Heart right ventricle (tissue), 16 donors: ENCODE data around the gene SERPIND1. TPM values are rescaled to one million over a fixed set of nuclear protein-coding genes. Genes with fewer than 3 reads are reported as not detected.

Experiments used
- ATAC-seq, 8 donors: fragments of 200-7000 bp; cut with Tn5 transposase; one replicate each; pipeline ENCODE4 v1.9.1; 2020; ENCODE audit warnings: mild to moderate bottlenecking in 8 of 8, moderate library complexity in 8 of 8, moderate number of reproducible peaks in 1 of 8
- DNase-seq, 2 donors: peaks; one replicate each; pipeline ENCODE4 v3.0.0-alpha.2; 2020
- H3K27ac ChIP-seq, 10 donors: fragments of 200-600 bp; sonication (generic) in 2 of 10; one replicate each; pipeline versions ENCODE4 v1.5.0 to v1.8.0; 2020 to 2022; ENCODE audit warnings: mild to moderate bottlenecking in 3 of 10
- H3K27me3 ChIP-seq, 7 donors: fragments of 200-600 bp; one replicate each; pipeline ENCODE4 v1.8.0; 2021 to 2022; ENCODE audit warnings: mild to moderate bottlenecking in 2 of 7
- H3K36me3 ChIP-seq, 9 donors: fragments of 200-600 bp; sonication (generic) in 1 of 9; one replicate each; pipeline versions ENCODE4 v1.5.0 to v1.8.0; 2020 to 2022; ENCODE audit warnings: mild to moderate bottlenecking in 2 of 9
- H3K4me1 ChIP-seq, 9 donors: fragments of 200-600 bp; sonication (generic) in 1 of 9; one replicate each; pipeline versions ENCODE4 v1.5.0 to v1.8.0; 2020 to 2022; ENCODE audit warnings: mild to moderate bottlenecking in 4 of 9
- H3K4me3 ChIP-seq, 10 donors: fragments of 200-600 bp; sonication (generic) in 2 of 10; one replicate each; pipeline versions ENCODE4 v1.5.0 to v1.8.0; 2020 to 2022; ENCODE audit warnings: mild to moderate bottlenecking in 7 of 10, moderate library complexity in 2 of 10
- H3K9me3 ChIP-seq, 11 donors: fragments of 200-600 bp in 10 of 11; sonication (generic) in 2 of 11; one replicate each; pipeline versions ENCODE4 v1.5.0 to v1.8.0; 2013 to 2022; ENCODE audit warnings: mild to moderate bottlenecking in 2 of 11, control low read depth in 1 of 11, moderate library complexity in 1 of 11
- CTCF ChIP-seq, 9 donors: fragments of 200-600 bp; sonication (generic) in 2 of 9; IDR thresholded peaks; one replicate each; pipeline versions ENCODE4 v1.5.0 to v1.8.0; 2021 to 2022; ENCODE audit warnings: antibody characterized with exemption in 9 of 9, mild to moderate bottlenecking in 5 of 9, moderate library complexity in 1 of 9
- WGBS, 2 donors: extraction: QIAGEN DNeasy Blood & Tissue Kit; methylation state at CpG; one replicate each; pipeline ENCODE4 v1.1.7; 2013; ENCODE audit warnings: inconsistent platforms in 1 of 2; 5-methylcytosine and 5-hydroxymethylcytosine counted together
- intact Hi-C, 10 donors: fragments of 100-400 bp; cut with DNase I; formaldehyde crosslinking; loops; one replicate each; pipeline versions ENCODE4 v1.11.1 to v1.14.2; 2022
- polyA plus RNA-seq, 2 donors: library from polyadenylated mRNA; stranded (reverse); fragments of 200-250 nt; gene quantifications; one replicate each; pipeline ENCODE4 v1.2.3, GENCODE V29; 2013
- total RNA-seq, 10 donors: library from RNA; stranded (reverse); fragmentation: NEBNext Ultra II Directional in 3 of 10; extraction: Animal tissue kit (Norgen Biotek cat#: 25700) in 3 of 10; gene quantifications; one replicate each; pipeline versions ENCODE4 v1.2.1 to v1.2.4, GENCODE V29; 2021 to 2023
- donor health status: Arrhythmogenic right ventricular cardiomyopathy.
- donor health status: ischemic (EF 13 %, LVEDD 7.1; RV severe dilation, severe dysfunction).
- donor health status: healthy with polysubstance abuse.
- donor health status: DM: no; HTN: yes; CAD: no.
- donor health status: DM: no; HTN: no; CAD: no.
- donor health status: ischemic (EF 25% LVEDD 6.9; RV normal size, moderate dysfunction).
- donor health status: ischemic (EF 25% LVEDD 5.7; RV mildly dilated, moderate dysfunction).
- donor health status: healthy.
- donor health status: DM: yes; HTN: yes; CAD: no.
- donor health status: Ischemic cardiomyopathy.
- donor health status: ischemic (EF 35%, LVEDD 5.7; RV mildly dilated, moderate dysfunction).
- donor health status: nonischemic (EF 11% LVEDD 7.7; RV severe dilation, severe dysfunction).
- donor health status: DM: yes; HTN: yes; CAD: no.
- donor health status: PGD.
- donor health status: ischemic (EF 29% LVEDD 5.4; RV normal size, mild dysfunction).
- donor health status: nonischemic (EF 23%, LVEDD 6.1; RV moderate dilation, normal function).

SERPIND1 gene
- total and polyA plus RNA-seq, 12 donors, result 0.07 to 0.26 (median 0.09) TPM; not detected in 7

- Histone ChIP-seq H3K36me3 (peaks cover 0 to 97% (median 35%) of the 10 kb centered on the region in 9 donors), H3K4me3 (no peak overlapping the region), H3K4me1 (no peaks in the 10 kb centered on the region), H3K9me3 (no peaks in the 10 kb centered on the region), H3K27me3 (no peaks in the 10 kb centered on the region), H3K27ac (no peak overlapping the region)
- WGBS, 2 donors, result 79 to 91% methylated on average over 2 of the region's 2 CpGs
- TF ChIP-seq CTCF (IDR thresholded peaks at IDR 0.05), result no peak
- ATAC-seq (no peak), DNase-seq (no peak)
- intact Hi-C loops, result no loop called here
These were observed 12.4 kb upstream of the SERPIND1 start for GRCh38 chr22:20761536-20761935.

- Histone ChIP-seq H3K36me3 (peaks cover 0 to 94% (median 35%) of the 10 kb centered on the region in 9 donors), H3K4me3 (no peak overlapping the region), H3K27ac (no peak overlapping the region), H3K27me3 (no peaks in the 10 kb centered on the region), H3K4me1 (no peaks in the 10 kb centered on the region), H3K9me3 (no peaks in the 10 kb centered on the region)
- no peak for TF ChIP-seq CTCF (IDR thresholded peaks at IDR 0.05)
- DNase-seq (no peak), ATAC-seq (no peak)
- WGBS, 2 donors, result 96 to 97% methylated on average over 7 of the region's 7 CpGs
- intact Hi-C loops, result no loop called here
These were observed 11.6 kb upstream of the SERPIND1 start for GRCh38 chr22:20762233-20762796.

- no peaks in the 10 kb centered on the region for H3K9me3 ChIP-seq
- no peak overlapping the region for H3K27ac ChIP-seq
- H3K4me3 ChIP-seq, result no peak overlapping the region
- intact Hi-C loops, result no loop called here
- H3K27me3 ChIP-seq, result no peaks in the 10 kb centered on the region
- ATAC-seq (no peak), DNase-seq (no peak)
- TF ChIP-seq CTCF (IDR thresholded peaks at IDR 0.05), result no peak
- peaks cover 0 to 93% (median 35%) of the 10 kb centered on the region in 9 donors for H3K36me3 ChIP-seq
- 78 to 88% methylated on average over 13 of the region's 13 CpGs for WGBS, 2 donors
- no peaks in the 10 kb centered on the region for H3K4me1 ChIP-seq
These were observed 10.1 kb upstream of the SERPIND1 start for GRCh38 chr22:20763630-20764470.

GRCh38 chr22:20764471-20764720, 9.5 kb upstream of the SERPIND1 start:
- 84% methylated on average over 7 of the region's 7 CpGs for WGBS, 2 donors
- Histone ChIP-seq H3K9me3 (no peaks in the 10 kb centered on the region), H3K27ac (no peak overlapping the region), H3K4me1 (no peaks in the 10 kb centered on the region), H3K36me3 (peaks cover 0 to 90% (median 35%) of the 10 kb centered on the region in 9 donors), H3K27me3 (no peaks in the 10 kb centered on the region), H3K4me3 (no peak overlapping the region)
- ATAC-seq, result no peak
- no peak for TF ChIP-seq CTCF (IDR thresholded peaks at IDR 0.05)
- DNase-seq, result no peak
- intact Hi-C loops, result no loop called here
